B cell (primary cell): Measurements from ENCODE around the gene PTGDR2. TPM values are rescaled to one million over a fixed set of nuclear protein-coding genes. Genes with fewer than 3 reads are reported as not detected.
"Not testable (repeated sequence)": the region's sequence is repeated elsewhere in the genome, so short reads cannot be mapped to it uniquely, and the experiment has no call there.

Experiments
- ATAC-seq: fragments of 200-7000 bp; cut with Tn5 transposase; one replicate; pipeline ENCODE4 v1.10.0; 2021; ENCODE audit warnings: low read depth, mild to moderate bottlenecking, moderate number of reproducible peaks, moderate library complexity
- CTCF ChIA-PET: fragments of 350-600 bp; sonication (Branson Sonifier 250); formaldehyde crosslinking; loops from one replicate; lab custom pipeline; 2021; ENCODE audit warnings: antibody characterized with exemption, inconsistent platforms; lab: Charles Lee
- POLR2A ChIA-PET: fragments of 350-600 bp; sonication (Branson Sonifier 250); formaldehyde crosslinking; loops from one replicate; lab custom pipeline; 2021; ENCODE audit warnings: antibody characterized with exemption; lab: Charles Lee
- DNase-seq: peaks from one replicate; pipeline ENCODE4 v3.0.0; 2013
- H2AFZ ChIP-seq: 2 replicates; pipeline ENCODE4 v1.6.1; 2012; ENCODE audit warnings: mild to moderate bottlenecking, low read depth, low read length; ENCODE audit not compliant: insufficient read depth, poor library complexity, severe bottlenecking
- H3K27ac ChIP-seq, 2 donors: 1 replicate in 1 of 2; 2 replicates in 1 of 2; pipeline ENCODE4 v1.5.1; 2012 to 2013; ENCODE audit warnings: low read length in 2 of 2, mild to moderate bottlenecking in 2 of 2, moderate library complexity in 1 of 2
- H3K27me3 ChIP-seq, 4 experiments: fragments of 200-600 bp in 1 of 4; sonication (generic) in 1 of 4; replicated peaks in 1 of 4; 1 replicate in 2 of 4; 2 replicates in 2 of 4; pipeline versions ENCODE4 v1.6.1 to v1.7.0; 2013 to 2016; ENCODE audit warnings: low read length in 3 of 4, mild to moderate bottlenecking in 2 of 4, mixed read lengths in 1 of 4, moderate library complexity in 1 of 4; ENCODE audit not compliant: insufficient read depth in 4 of 4, control insufficient read depth in 3 of 4; ENCODE audit errors: control extremely low read depth in 1 of 4
- H3K36me3 ChIP-seq, 2 experiments: replicated peaks in 1 of 2; 1 replicate in 1 of 2; 2 replicates in 1 of 2; pipeline versions ENCODE4 v1.6.1 to v1.7.1; 2013; ENCODE audit warnings: low read length in 1 of 2; ENCODE audit not compliant: insufficient read depth in 2 of 2, control insufficient read depth in 1 of 2; ENCODE audit errors: control extremely low read depth in 1 of 2, extremely low read depth in 1 of 2
- H3K4me1 ChIP-seq, 2 donors: fragments of 200-600 bp in 1 of 2; sonication (generic) in 1 of 2; 1 replicate in 1 of 2; 2 replicates in 1 of 2; pipeline versions ENCODE4 v1.5.1 to v1.6.1; 2013 to 2017; ENCODE audit warnings: low read length in 2 of 2; ENCODE audit not compliant: control insufficient read depth in 2 of 2, insufficient read depth in 2 of 2
- H3K4me2 ChIP-seq: replicated peaks from 2 replicates; pipeline ENCODE3; 2012; ENCODE audit warnings: mild to moderate bottlenecking, low read depth, low read length; ENCODE audit not compliant: poor library complexity, severe bottlenecking
- H3K4me3 ChIP-seq, 5 experiments: fragments of 200-600 bp in 1 of 5; sonication (generic) in 1 of 5; 1 replicate in 3 of 5; 2 replicates in 2 of 5; pipeline versions ENCODE4 v1.5.1 to v1.7.0; 2011 to 2016; ENCODE audit warnings: low read length in 4 of 5, mild to moderate bottlenecking in 4 of 5, low read depth in 2 of 5, control low read depth in 1 of 5, moderate library complexity in 1 of 5; ENCODE audit not compliant: insufficient read depth in 1 of 5; ENCODE audit errors: control extremely low read depth in 1 of 5, extremely low read depth in 1 of 5
- H3K79me2 ChIP-seq: fragments of 200-600 bp; sonication (generic); one replicate; pipeline ENCODE4 v1.6.0; 2016; ENCODE audit warnings: low read length; ENCODE audit not compliant: control insufficient read depth, insufficient read depth
- H3K9ac ChIP-seq: fragments of 200-600 bp; sonication (generic); 2 replicates; pipeline ENCODE4 v1.6.1; 2017; ENCODE audit warnings: mild to moderate bottlenecking, low read length, moderate library complexity
- H3K9me3 ChIP-seq, 3 donors: one replicate each; pipeline versions ENCODE4 v1.6.1 to v1.7.1; 2013; ENCODE audit warnings: low read length in 2 of 3; ENCODE audit not compliant: control insufficient read depth in 2 of 3, insufficient read depth in 1 of 3; ENCODE audit errors: control extremely low read depth in 1 of 3
- H4K20me1 ChIP-seq: 2 replicates; pipeline ENCODE4 v1.6.0; 2012; ENCODE audit warnings: mild to moderate bottlenecking, low read length; ENCODE audit not compliant: insufficient read depth, control insufficient read depth, poor library complexity, severe bottlenecking
- H3K27ac Mint-ChIP-seq: one replicate; pipeline ENCODE4 v1.8.0; 2021; ENCODE audit warnings: mixed read lengths
- H3K27me3 Mint-ChIP-seq: one replicate; pipeline ENCODE4 v1.8.0; 2021; ENCODE audit warnings: mixed read lengths
- H3K4me1 Mint-ChIP-seq: one replicate; pipeline ENCODE4 v1.8.0; 2021; ENCODE audit warnings: mixed read lengths
- H3K4me3 Mint-ChIP-seq: one replicate; pipeline ENCODE4 v1.8.0; 2021; ENCODE audit warnings: mixed read lengths
- H3K9me3 Mint-ChIP-seq: one replicate; pipeline ENCODE4 v1.8.0; 2022; ENCODE audit warnings: mixed read lengths; ENCODE audit not compliant: insufficient read depth
- CTCF ChIP-seq: fragments of 200-600 bp; IDR thresholded peaks from one replicate; pipeline ENCODE4 v1.8.0; 2022; ENCODE audit warnings: antibody characterized with exemption, mild to moderate bottlenecking
- EZH2 ChIP-seq: IDR thresholded peaks from 2 replicates; pipeline ENCODE4 v1.6.1; 2012; ENCODE audit warnings: borderline replicate concordance, low read depth, mild to moderate bottlenecking, moderate library complexity, low read length; ENCODE audit not compliant: insufficient read depth, poor library complexity, severe bottlenecking
- WGBS: methylation state at CpG from one replicate; pipeline ENCODE4 v1.1.5; 2013; ENCODE audit warnings: missing lambda C conversion rate; ENCODE audit not compliant: insufficient coverage; 5-methylcytosine and 5-hydroxymethylcytosine counted together
- intact Hi-C: fragments of 100-400 bp; cut with micrococcal nuclease; formaldehyde crosslinking; loops from one replicate; pipeline ENCODE4 v1.10.0; 2022
- polyA plus RNA-seq: library from polyadenylated mRNA; depleted of rRNA; stranded (reverse); fragments of >200 nt; gene quantifications from 2 replicates; pipeline ENCODE4 v1.2.3, GENCODE V29; 2012
- total RNA-seq, 2 donors: library from RNA; stranded (reverse); fragments of 120-200 nt in 1 of 2; gene quantifications; 1 replicate in 1 of 2; 2 replicates in 1 of 2; pipeline versions ENCODE4 v1.2.3 to v1.2.4, GENCODE V29; 2013 to 2022

Gene PTGDR2
- total and polyA plus RNA-seq, 2 donors (not counting 1 experiment from before 2014, with no cell fraction given), result 0.03 TPM; not detected in 1

- Histone ChIP-seq H3K4me3 (no peak overlapping the region), H3K4me1 (no peaks in the 10 kb centered on the region), H3K36me3 (no peaks in the 10 kb centered on the region), H3K27me3 (no peaks in the 10 kb centered on the region), H3K9me3 (no peaks in the 10 kb centered on the region), H4K20me1 (no peaks in the 10 kb centered on the region), H3K9ac (no peak overlapping the region), H2AFZ (no peak overlapping the region), H3K27ac (no peak overlapping the region), H3K79me2 (no peaks in the 10 kb centered on the region), H3K4me2 (no peak overlapping the region)
- CTCF ChIA-PET, result no interaction called here
- Mint-ChIP-seq H3K4me3 (no peak overlapping the region), H3K27ac (no peak overlapping the region), H3K4me1 (no peaks in the 10 kb centered on the region), H3K27me3 (peaks cover 6% of the 10 kb centered on the region), H3K9me3 (no peaks in the 10 kb centered on the region)
- TF ChIP-seq CTCF, result no peak
- no peak for TF ChIP-seq EZH2
- DNase-seq, result no peak
- 92% methylated on average over 5 of the region's 5 CpGs for WGBS
- ATAC-seq, result no peak
- intact Hi-C loops, result no loop called here
- POLR2A ChIA-PET, result no interaction called here
Observed at GRCh38 chr11:60825118-60825517, 30.6 kb downstream of the PTGDR2 start.

- DNase-seq, H3K27me3 Mint-ChIP-seq, H3K27me3 ChIP-seq, H3K79me2 ChIP-seq, H3K36me3 ChIP-seq, H3K27ac ChIP-seq, CTCF ChIA-PET, H3K9ac ChIP-seq, H4K20me1 ChIP-seq, H2AFZ ChIP-seq, H3K4me1 ChIP-seq, H3K4me3 ChIP-seq, H3K9me3 ChIP-seq, ATAC-seq, H3K27ac Mint-ChIP-seq, H3K4me1 Mint-ChIP-seq, H3K9me3 Mint-ChIP-seq, H3K4me2 ChIP-seq, POLR2A ChIA-PET, intact Hi-C loops, H3K4me3 Mint-ChIP-seq: not testable (repeated sequence)
- 96% methylated on average over 5 of the region's 5 CpGs for WGBS
Observed at GRCh38 chr11:60823745-60824306, 31.9 kb downstream of the PTGDR2 start.
